ENCODE measurements around the gene RNASET2. TPM values are rescaled to one million over a fixed set of nuclear protein-coding genes. Genes with fewer than 3 reads are reported as not detected.

The RNASET2 gene
- total and polyA plus RNA-seq, 7 donors = 2.8 to 10.1 (median 3.9) TPM

- no peaks in the 10 kb centered on the region for H3K4me1 ChIP-seq
- H3K9me3 ChIP-seq = no peaks in the 10 kb centered on the region
- ATAC-seq = no peak
- 53 to 67% (median 56%) methylated on average over 2 of the region's 2 CpGs for WGBS, 3 donors
- DNase-seq = no peak
- no peak for TF ChIP-seq CTCF (IDR thresholded peaks at IDR 0.05)
- peaks cover 0 to 3% (median 2%) of the 10 kb centered on the region in 3 donors for H3K27me3 ChIP-seq (ENCODE audit: insufficient read depth in 3 of 3, low read length in 2 of 3)
- no peak overlapping the region for H3K27ac ChIP-seq
- no peak overlapping the region for H3K4me3 ChIP-seq
- intact Hi-C loops (cut with DNase I) = no loop called here
- no peaks in the 10 kb centered on the region for H3K36me3 ChIP-seq (ENCODE audit: insufficient read depth in 1 of 2, low read depth in 1 of 2)
These were observed 47.5 kb downstream of the RNASET2 start for GRCh38 chr6:166908811-166909210.

- Histone ChIP-seq H3K4me1 (no peaks in the 10 kb centered on the region), H3K27me3 (ENCODE audit: insufficient read depth in 3 of 3, low read length in 2 of 3) (peaks cover 0 to 7% (median 2%) of the 10 kb centered on the region in 3 donors), H3K4me3 (no peak overlapping the region), H3K36me3 (ENCODE audit: insufficient read depth in 1 of 2, low read depth in 1 of 2) (no peaks in the 10 kb centered on the region), H3K27ac (no peak overlapping the region), H3K9me3 (no peaks in the 10 kb centered on the region)
- 70 to 77% (median 72%) methylated on average over 20 of the region's 20 CpGs for WGBS, 3 donors
- DNase-seq (no peak), ATAC-seq (no peak)
- no peak for TF ChIP-seq CTCF (IDR thresholded peaks at IDR 0.05)
- intact Hi-C loops (cut with DNase I) = no loop called here
These were observed 48.2 kb downstream of the RNASET2 start for GRCh38 chr6:166907871-166908806.

- 89 to 91% (median 90%) methylated on average over 8 of the region's 8 CpGs for WGBS, 3 donors
- Histone ChIP-seq H3K9me3 (no peaks in the 10 kb centered on the region), H3K27me3 (ENCODE audit: insufficient read depth in 3 of 3, low read length in 2 of 3) (peaks cover 0 to 7% (median 2%) of the 10 kb centered on the region in 3 donors), H3K4me3 (no peak overlapping the region), H3K27ac (no peak overlapping the region), H3K36me3 (ENCODE audit: insufficient read depth in 1 of 2, low read depth in 1 of 2) (no peaks in the 10 kb centered on the region), H3K4me1 (no peaks in the 10 kb centered on the region)
- intact Hi-C loops (cut with DNase I) = no loop called here
- no peak for TF ChIP-seq CTCF (IDR thresholded peaks at IDR 0.05)
- ATAC-seq (no peak), DNase-seq (no peak)
These were observed 48.9 kb downstream of the RNASET2 start for GRCh38 chr6:166907373-166907841.

- intact Hi-C loops (cut with DNase I) = no loop called here
- no peak for ATAC-seq
These were observed 49.8 kb downstream of the RNASET2 start for GRCh38 chr6:166906376-166907044.

More at GRCh38 chr6:166906376-166907044, 49.8 kb downstream of the RNASET2 start:
- no peak overlapping the region for H3K27ac ChIP-seq
- DNase-seq = no peak
- 83 to 89% (median 87%) methylated on average over 17 of the region's 17 CpGs for WGBS, 3 donors
- no peak overlapping the region for H3K4me3 ChIP-seq
- TF ChIP-seq CTCF (IDR thresholded peaks at IDR 0.05) = no peak
- no peaks in the 10 kb centered on the region for H3K4me1 ChIP-seq
- H3K27me3 ChIP-seq (ENCODE audit: insufficient read depth in 3 of 3, low read length in 2 of 3) = peaks cover 0 to 7% (median 2%) of the 10 kb centered on the region in 3 donors
- no peaks in the 10 kb centered on the region for H3K36me3 ChIP-seq (ENCODE audit: insufficient read depth in 1 of 2, low read depth in 1 of 2)
- no peaks in the 10 kb centered on the region for H3K9me3 ChIP-seq

Measured in psoas muscle (tissue), 8 donors.